GM12878 (cell line): ENCODE measurements around the gene CREG2.

ENCODE experiments used
- CEBPB ChIP-seq, 2 experiments: fragments of 150-350 bp in 1 of 2; IDR thresholded peaks; 2 replicates each; pipeline ENCODE4 v1.6.1; 2012 to 2014; ENCODE audit warnings: low read depth in 2 of 2, low read length in 2 of 2, borderline replicate concordance in 1 of 2, inconsistent platforms in 1 of 2
- EP300 ChIP-seq, 2 experiments: fragments of 150-350 bp in 1 of 2; IDR thresholded peaks; 2 replicates each; pipeline ENCODE4 v1.6.1; 2011 to 2012; ENCODE audit warnings: low read depth in 2 of 2, low read length in 2 of 2, borderline replicate concordance in 1 of 2, improper control_type of control experiment in 1 of 2, inconsistent platforms in 1 of 2; ENCODE audit not compliant: control insufficient read depth in 1 of 2
- EZH2 ChIP-seq: IDR thresholded peaks from 2 replicates; pipeline ENCODE4 v1.6.1; 2012; ENCODE audit warnings: low read depth, mild to moderate bottlenecking, control low read depth, inconsistent platforms, low read length, borderline replicate concordance; ENCODE audit not compliant: control insufficient read depth
- JUND ChIP-seq: IDR thresholded peaks from 2 replicates; pipeline ENCODE4 v1.6.1; 2012; ENCODE audit warnings: low read depth, mild to moderate bottlenecking, low read length, improper control_type of control experiment, moderate library complexity
- KLF5 ChIP-seq: fragments of 450-650 bp; IDR thresholded peaks from 2 replicates; pipeline ENCODE4 v1.6.1; 2014; ENCODE audit warnings: mild to moderate bottlenecking; ENCODE audit not compliant: partially characterized antibody
- MEF2A ChIP-seq: IDR thresholded peaks from 2 replicates; pipeline ENCODE4 v1.6.1; 2011; ENCODE audit warnings: low read depth, mild to moderate bottlenecking, low read length, moderate library complexity; ENCODE audit not compliant: insufficient read depth
- STAT1 ChIP-seq: fragments of 450-650 bp; conservative IDR thresholded peaks from 2 replicates; pipeline ENCODE4 v1.6.1; 2014; ENCODE audit warnings: antibody characterized with exemption, mild to moderate bottlenecking
- TAF1 ChIP-seq: IDR thresholded peaks from 2 replicates; pipeline ENCODE4 v1.6.1; 2011; ENCODE audit warnings: mild to moderate bottlenecking, low read depth, low read length, borderline replicate concordance
- TCF12 ChIP-seq: IDR thresholded peaks from 2 replicates; pipeline ENCODE4 v1.6.1; 2011; ENCODE audit warnings: low read depth, mild to moderate bottlenecking, low read length
- TF ChIP-seq, protein P1 (sequence below), 3 experiments: IDR thresholded peaks in 2 of 3; conservative IDR thresholded peaks in 1 of 3; 2 replicates each; pipeline ENCODE4 v1.5.1; 2011; ENCODE audit warnings: low read depth in 3 of 3, low read length in 3 of 3, mild to moderate bottlenecking in 3 of 3, control low read depth in 2 of 3, moderate library complexity in 2 of 3, inconsistent platforms in 1 of 3, mixed read lengths in 1 of 3; ENCODE audit not compliant: control insufficient read depth in 2 of 3, insufficient read depth in 1 of 3; ENCODE audit errors: extremely low read depth in 1 of 3

GRCh38 chr2:101351207-101351606 lies 36.1 kb downstream of the CREG2 start:
- no peak for TF ChIP-seq STAT1
- TF ChIP-seq, protein P1, sequence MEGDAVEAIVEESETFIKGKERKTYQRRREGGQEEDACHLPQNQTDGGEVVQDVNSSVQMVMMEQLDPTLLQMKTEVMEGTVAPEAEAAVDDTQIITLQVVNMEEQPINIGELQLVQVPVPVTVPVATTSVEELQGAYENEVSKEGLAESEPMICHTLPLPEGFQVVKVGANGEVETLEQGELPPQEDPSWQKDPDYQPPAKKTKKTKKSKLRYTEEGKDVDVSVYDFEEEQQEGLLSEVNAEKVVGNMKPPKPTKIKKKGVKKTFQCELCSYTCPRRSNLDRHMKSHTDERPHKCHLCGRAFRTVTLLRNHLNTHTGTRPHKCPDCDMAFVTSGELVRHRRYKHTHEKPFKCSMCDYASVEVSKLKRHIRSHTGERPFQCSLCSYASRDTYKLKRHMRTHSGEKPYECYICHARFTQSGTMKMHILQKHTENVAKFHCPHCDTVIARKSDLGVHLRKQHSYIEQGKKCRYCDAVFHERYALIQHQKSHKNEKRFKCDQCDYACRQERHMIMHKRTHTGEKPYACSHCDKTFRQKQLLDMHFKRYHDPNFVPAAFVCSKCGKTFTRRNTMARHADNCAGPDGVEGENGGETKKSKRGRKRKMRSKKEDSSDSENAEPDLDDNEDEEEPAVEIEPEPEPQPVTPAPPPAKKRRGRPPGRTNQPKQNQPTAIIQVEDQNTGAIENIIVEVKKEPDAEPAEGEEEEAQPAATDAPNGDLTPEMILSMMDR (IDR thresholded peaks at IDR 0.05 in 2 of 3, conservative IDR thresholded peaks at IDR 0.05 in 1 of 3; ENCODE audit: control insufficient read depth in 2 of 3, extremely low read depth in 1 of 3, insufficient read depth in 1 of 3, low read depth in 3 of 3, low read length in 3 of 3) = no peak
- TF ChIP-seq KLF5 = no peak
- TF ChIP-seq JUND = no peak
- no peak for TF ChIP-seq CEBPB (IDR thresholded peaks at IDR 0.05; ENCODE audit: borderline replicate concordance in 1 of 2, low read depth in 2 of 2, low read length in 2 of 2)
- TF ChIP-seq TAF1 = no peak
- TF ChIP-seq TCF12 = no peak
- no peak for TF ChIP-seq EZH2
- TF ChIP-seq MEF2A = no peak
- TF ChIP-seq EP300 (IDR thresholded peaks at IDR 0.05; ENCODE audit: borderline replicate concordance in 1 of 2, control insufficient read depth in 1 of 2, low read depth in 2 of 2, low read length in 2 of 2) = no peak
